ENCODE results near the gene ALG9.

ALG9 gene

GRCh38 chr11:111762981-111763643 lies 108.3 kb downstream of the ALG9 start:
- Histone ChIP-seq H3K4me2 (ENCODE audit: low read depth, low read length, poor library complexity, severe bottlenecking) (peak overlapping the region; percentile 86), H3K79me2 (ENCODE audit: insufficient read depth, low read length) (peaks cover 56% of the 10 kb centered on the region), H3K9me3 (ENCODE audit: insufficient read depth, low read depth, low read length) (no peaks in the 10 kb centered on the region), H3K27me3 (ENCODE audit: insufficient read depth, low read length, poor library complexity, severe bottlenecking) (no peaks in the 10 kb centered on the region), H3K4me3 (ENCODE audit: low read length, poor library complexity, severe bottlenecking) (peak overlapping the region; percentile 50), H2AFZ (ENCODE audit: low read length) (no peak overlapping the region), H3K9me2 (replicated peaks; ENCODE audit: low read depth, low read length) (no peaks in the 10 kb centered on the region), H4K20me1 (ENCODE audit: insufficient read depth, low read length, poor library complexity, severe bottlenecking) (peaks cover 22% of the 10 kb centered on the region), H3F3A (ENCODE audit: low read depth) (no peaks in the 10 kb centered on the region), H3K4me1 (ENCODE audit: insufficient read depth, low read length, poor library complexity, severe bottlenecking) (peaks cover 55% of the 10 kb centered on the region), H3K9ac (ENCODE audit: low read depth, low read length, poor library complexity, severe bottlenecking) (no peak overlapping the region), H3K36me3 (ENCODE audit: insufficient read depth, low read length) (peaks cover 30% of the 10 kb centered on the region)
- TF ChIP-seq CTCF (conservative IDR thresholded peaks at IDR 0.05; ENCODE audit: low read length), result peak; percentile 55
- no peak for TF ChIP-seq EZH2phosphoT487 (IDR thresholded peaks at IDR 0.05; ENCODE audit: borderline replicate concordance)

GRCh38 chr11:111762526-111762925 lies 108.9 kb downstream of the ALG9 start:
- Histone ChIP-seq H3K9me3 (ENCODE audit: insufficient read depth, low read depth, low read length) (no peaks in the 10 kb centered on the region), H3K4me2 (ENCODE audit: low read depth, low read length, poor library complexity, severe bottlenecking) (peak overlapping the region; percentile 86), H3K4me3 (ENCODE audit: low read length, poor library complexity, severe bottlenecking) (peak overlapping the region; percentile 50), H3K79me2 (ENCODE audit: insufficient read depth, low read length) (peaks cover 56% of the 10 kb centered on the region), H3K9ac (ENCODE audit: low read depth, low read length, poor library complexity, severe bottlenecking) (no peak overlapping the region), H3K36me3 (ENCODE audit: insufficient read depth, low read length) (peaks cover 34% of the 10 kb centered on the region), H2AFZ (ENCODE audit: low read length) (no peak overlapping the region), H3K9me2 (replicated peaks; ENCODE audit: low read depth, low read length) (no peaks in the 10 kb centered on the region), H3K4me1 (ENCODE audit: insufficient read depth, low read length, poor library complexity, severe bottlenecking) (peaks cover 55% of the 10 kb centered on the region), H3F3A (ENCODE audit: low read depth) (no peaks in the 10 kb centered on the region), H3K27me3 (ENCODE audit: insufficient read depth, low read length, poor library complexity, severe bottlenecking) (no peaks in the 10 kb centered on the region), H4K20me1 (ENCODE audit: insufficient read depth, low read length, poor library complexity, severe bottlenecking) (peaks cover 22% of the 10 kb centered on the region)
- TF ChIP-seq EZH2phosphoT487 (IDR thresholded peaks at IDR 0.05; ENCODE audit: borderline replicate concordance), result no peak
- TF ChIP-seq CTCF (conservative IDR thresholded peaks at IDR 0.05; ENCODE audit: low read length), result no peak

DNA sequence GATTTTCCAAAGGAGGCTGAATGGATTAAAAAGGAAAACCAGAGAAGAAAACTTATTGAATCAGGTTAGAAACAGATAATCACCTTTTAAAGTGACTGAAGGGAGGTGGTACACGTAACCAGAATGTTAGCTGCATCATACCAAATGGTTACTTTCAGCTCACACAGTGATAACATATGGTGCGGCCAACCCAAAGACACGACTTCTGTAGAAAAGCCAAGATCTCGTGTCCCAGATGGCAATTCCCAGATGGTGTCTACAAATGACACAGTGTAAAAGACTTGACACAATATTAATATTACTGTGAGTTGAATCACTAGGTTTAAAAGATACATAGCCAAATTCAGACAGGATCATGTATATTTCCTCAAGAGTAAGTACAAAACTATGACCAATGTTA lies 110.3 kb downstream of the ALG9 start:
- Histone ChIP-seq H3K4me2 (ENCODE audit: low read depth, low read length, poor library complexity, severe bottlenecking) (peak overlapping the region; percentile 86), H3K79me2 (ENCODE audit: insufficient read depth, low read length) (peaks cover 54% of the 10 kb centered on the region), H3K4me3 (ENCODE audit: low read length, poor library complexity, severe bottlenecking) (no peak overlapping the region), H3K9me3 (ENCODE audit: insufficient read depth, low read depth, low read length) (no peaks in the 10 kb centered on the region), H3K36me3 (ENCODE audit: insufficient read depth, low read length) (peaks cover 38% of the 10 kb centered on the region), H3K9ac (ENCODE audit: low read depth, low read length, poor library complexity, severe bottlenecking) (no peak overlapping the region), H3K9me2 (replicated peaks; ENCODE audit: low read depth, low read length) (no peaks in the 10 kb centered on the region), H3K4me1 (ENCODE audit: insufficient read depth, low read length, poor library complexity, severe bottlenecking) (peaks cover 50% of the 10 kb centered on the region), H3F3A (ENCODE audit: low read depth) (no peaks in the 10 kb centered on the region), H3K27me3 (ENCODE audit: insufficient read depth, low read length, poor library complexity, severe bottlenecking) (no peaks in the 10 kb centered on the region), H4K20me1 (ENCODE audit: insufficient read depth, low read length, poor library complexity, severe bottlenecking) (peaks cover 22% of the 10 kb centered on the region), H2AFZ (ENCODE audit: low read length) (no peak overlapping the region)
- TF ChIP-seq EZH2phosphoT487 (IDR thresholded peaks at IDR 0.05; ENCODE audit: borderline replicate concordance), result no peak
- TF ChIP-seq CTCF (conservative IDR thresholded peaks at IDR 0.05; ENCODE audit: low read length), result no peak
